PC-9 (cell line): ENCODE data around the gene NADK2.

Experiments used
- EZH2 ChIP-seq: fragments of 200-600 bp; sonication (generic); IDR thresholded peaks from 2 replicates; pipeline ENCODE4 v1.8.0; 2017; ENCODE audit warnings: antibody characterized with exemption, low read depth
- TF ChIP-seq, protein P1 (sequence below): fragments of 200-600 bp; sonication (generic); conservative IDR thresholded peaks from 2 replicates; pipeline ENCODE4 v1.6.1; 2017; ENCODE audit warnings: mixed run types, antibody characterized with exemption, mild to moderate bottlenecking, moderate library complexity

GRCh38 chr5:36232533-36232932, 9.2 kb downstream of the NADK2 start:
- TF ChIP-seq, protein P1, sequence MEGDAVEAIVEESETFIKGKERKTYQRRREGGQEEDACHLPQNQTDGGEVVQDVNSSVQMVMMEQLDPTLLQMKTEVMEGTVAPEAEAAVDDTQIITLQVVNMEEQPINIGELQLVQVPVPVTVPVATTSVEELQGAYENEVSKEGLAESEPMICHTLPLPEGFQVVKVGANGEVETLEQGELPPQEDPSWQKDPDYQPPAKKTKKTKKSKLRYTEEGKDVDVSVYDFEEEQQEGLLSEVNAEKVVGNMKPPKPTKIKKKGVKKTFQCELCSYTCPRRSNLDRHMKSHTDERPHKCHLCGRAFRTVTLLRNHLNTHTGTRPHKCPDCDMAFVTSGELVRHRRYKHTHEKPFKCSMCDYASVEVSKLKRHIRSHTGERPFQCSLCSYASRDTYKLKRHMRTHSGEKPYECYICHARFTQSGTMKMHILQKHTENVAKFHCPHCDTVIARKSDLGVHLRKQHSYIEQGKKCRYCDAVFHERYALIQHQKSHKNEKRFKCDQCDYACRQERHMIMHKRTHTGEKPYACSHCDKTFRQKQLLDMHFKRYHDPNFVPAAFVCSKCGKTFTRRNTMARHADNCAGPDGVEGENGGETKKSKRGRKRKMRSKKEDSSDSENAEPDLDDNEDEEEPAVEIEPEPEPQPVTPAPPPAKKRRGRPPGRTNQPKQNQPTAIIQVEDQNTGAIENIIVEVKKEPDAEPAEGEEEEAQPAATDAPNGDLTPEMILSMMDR = no peak
- no peak for TF ChIP-seq EZH2
